Ovary (tissue), 9 donors: ENCODE measurements around the gene SLCO2A1. TPM values are rescaled to one million over a fixed set of nuclear protein-coding genes. Genes with fewer than 3 reads are reported as not detected.

Experiments
- DNase-seq, 5 donors: peaks; one replicate each; pipeline ENCODE4 v3.0.0-alpha.2; 2019 to 2020
- H3K27ac ChIP-seq, 2 donors: fragments of 200-600 bp; one replicate each; pipeline versions ENCODE4 v1.5.1 to v1.8.0; 2019 to 2022
- H3K27me3 ChIP-seq: fragments of 200-600 bp; one replicate; pipeline ENCODE4 v1.8.0; 2022
- H3K36me3 ChIP-seq: fragments of 200-600 bp; sonication (generic); one replicate; pipeline ENCODE4 v1.5.1; 2019
- H3K4me1 ChIP-seq: one replicate; pipeline ENCODE4 v1.8.1; 2013; ENCODE audit warnings: mild to moderate bottlenecking, moderate library complexity; ENCODE audit not compliant: insufficient read depth
- H3K4me3 ChIP-seq: fragments of 200-600 bp; sonication (generic); one replicate; pipeline ENCODE4 v1.5.1; 2017
- H3K9me3 ChIP-seq, 2 donors: fragments of 200-600 bp in 1 of 2; sonication (generic) in 1 of 2; one replicate each; pipeline versions ENCODE4 v1.5.1 to v1.8.1; 2013 to 2019; ENCODE audit warnings: mild to moderate bottlenecking in 1 of 2, moderate library complexity in 1 of 2
- EP300 ChIP-seq: sonication (generic); formaldehyde crosslinking; IDR thresholded peaks from one replicate; pipeline ENCODE4 v1.6.1; 2017; ENCODE audit warnings: antibody characterized with exemption
- POLR2A ChIP-seq: fragments of 450-650 bp; IDR thresholded peaks from one replicate; pipeline ENCODE4 v1.6.1; 2017; ENCODE audit warnings: antibody characterized with exemption, mild to moderate bottlenecking, moderate library complexity
- WGBS, 3 donors: extraction: QIAGEN DNeasy Blood & Tissue Kit in 1 of 3; methylation state at CpG; one replicate each; pipeline versions ENCODE4 v1.1.5 to v1.1.7; 2013 to 2017; 5-methylcytosine and 5-hydroxymethylcytosine counted together
- intact Hi-C, 4 donors: fragments of 100-400 bp; cut with DNase I; formaldehyde crosslinking; loops; one replicate each; pipeline versions ENCODE4 v1.11.0 to v1.15.1; 2022 to 2023
- polyA plus RNA-seq, 2 donors: library from polyadenylated mRNA; stranded (reverse); fragments of 200-250 nt in 1 of 2; fragments of 350-450 nt in 1 of 2; fragmentation: Illumina TruSeq in 1 of 2; extraction: RNeasy Lipid Tissue Mini Kit (QIAGEN cat#74804) in 1 of 2; gene quantifications; one replicate each; pipeline ENCODE4 v1.2.3, GENCODE V29; 2013 to 2014
- total RNA-seq, 7 donors: library from RNA; depleted of rRNA in 2 of 7; stranded (reverse); fragments of >200 nt in 2 of 7; fragmentation: NEBNext Ultra II Directional in 3 of 7; extraction: Animal tissue kit (Norgen Biotek cat#: 25700) in 3 of 7; gene quantifications; one replicate each; pipeline versions ENCODE4 v1.1.0 to v1.2.4, GENCODE V29; 2016 to 2023
- TF ChIP-seq, protein P1 (sequence below), 3 donors: fragments of 450-650 bp in 2 of 3; fragments of 200-600 bp in 1 of 3; IDR thresholded peaks; one replicate each; pipeline versions ENCODE4 v1.5.1 to v1.8.0; 2016 to 2022; ENCODE audit warnings: antibody characterized with exemption in 3 of 3, mild to moderate bottlenecking in 1 of 3
- donor health status: DM: no; HTN: no; CAD: no; lungs with moderate emphysema.
- donor health status: DM: no; HTN: no; CAD: no.
- donor health status: Bipolar disorder and iron deficiency.
- donor health status: DM: yes; HTN: yes; CAD: no.
- donor health status: DM: no; HTN: no; CAD: no.
- donor health status: DM: yes; HTN: yes; CAD: no.

The SLCO2A1 gene
- total and polyA plus RNA-seq, 9 donors: 0.83 to 23.6 (median 3.7) TPM

DNA sequence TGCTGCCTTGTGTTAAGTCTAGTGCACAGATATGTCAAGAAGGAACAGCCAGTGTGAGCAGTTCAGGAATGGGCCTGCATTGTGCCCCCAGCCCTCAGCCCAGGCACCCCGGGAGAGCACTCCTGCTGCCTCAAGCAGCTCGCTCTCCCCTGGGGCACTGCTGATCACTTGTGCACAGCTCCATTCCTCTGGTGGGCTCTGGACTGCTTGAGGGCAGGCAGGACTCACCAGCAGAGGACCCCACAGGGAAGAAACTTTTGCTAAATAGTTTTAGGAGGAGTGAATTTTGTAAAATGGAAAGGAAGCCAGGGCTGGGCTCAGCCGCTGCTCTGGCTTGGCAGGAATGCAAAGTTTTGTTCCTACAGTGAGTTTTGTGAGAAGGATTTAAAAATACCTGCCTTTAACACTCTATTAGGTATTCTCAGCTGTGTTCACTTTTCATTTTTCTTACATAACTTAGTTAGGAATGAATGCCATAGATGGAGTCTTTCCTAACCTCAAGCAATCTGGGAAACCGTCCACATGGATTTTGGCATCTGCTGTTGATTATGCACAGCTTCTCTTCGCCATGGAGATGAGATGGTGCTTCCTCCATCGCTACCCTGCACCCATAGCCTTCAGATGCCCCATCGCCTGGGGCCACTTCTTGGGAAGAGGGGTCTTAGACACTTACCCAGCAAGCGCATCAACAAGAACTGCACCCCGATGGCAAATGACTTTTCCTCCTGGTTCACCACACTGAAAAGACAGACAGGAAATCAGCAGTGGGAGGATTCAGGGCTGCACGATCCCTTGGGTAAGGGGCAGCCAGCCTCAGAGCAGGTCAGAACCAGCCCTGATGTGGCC is 91.7 kb downstream of the SLCO2A1 start:
- intact Hi-C loops: loop anchor here in 2 of 4 donors (10.0 kb wide), 2 partner anchors 347 to 367 kb away; no protein-coding TSS in a partner anchor
- DNase-seq: peak in 3 of 5 donors; percentile 32 to 37 (median 37)
- 54 to 57% (median 57%) methylated on average over 10 of the region's 10 CpGs for WGBS, 3 donors

DNA sequence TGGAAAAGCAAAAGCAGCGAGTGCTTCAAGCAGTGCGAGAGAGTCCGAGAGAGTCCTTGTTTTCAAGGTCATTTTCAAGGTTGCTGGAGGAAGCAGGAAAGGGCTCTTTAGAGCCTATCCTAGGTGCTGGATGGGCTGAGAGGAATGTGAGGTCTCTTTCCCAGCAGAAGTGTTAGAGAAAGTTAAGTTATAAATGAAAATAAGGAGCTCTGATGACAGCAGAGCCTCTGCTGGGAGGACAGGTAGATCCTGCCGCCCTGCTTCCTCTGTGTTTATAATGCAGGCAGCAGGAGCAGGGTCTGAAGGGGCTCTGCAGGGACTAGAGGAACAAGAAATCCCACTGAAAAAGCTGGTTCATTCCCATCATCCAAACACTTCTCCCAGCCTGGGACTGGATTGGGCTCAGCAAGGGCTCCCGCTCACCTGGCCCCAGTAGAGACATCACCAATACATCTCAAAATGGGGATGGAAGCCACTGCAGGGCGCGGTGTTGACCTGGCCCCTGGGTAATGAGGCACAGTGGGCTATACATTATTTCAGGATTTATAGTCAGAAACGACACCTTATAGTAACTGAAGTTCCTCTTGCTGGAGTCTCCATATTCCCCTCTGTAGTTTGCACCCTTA is 92.6 kb downstream of the SLCO2A1 start:
- TF ChIP-seq EP300 (no peak), POLR2A (no peak)
- no peaks in the 10 kb centered on the region for H3K27me3 ChIP-seq
- 50 to 57% (median 53%) methylated on average over 8 of the region's 8 CpGs for WGBS, 3 donors
- intact Hi-C loops: loop anchor here in 2 of 4 donors (10.0 kb wide), 2 partner anchors 348 to 368 kb away; no protein-coding TSS in a partner anchor
- peak overlapping the region in 1 of 2 donors; percentile 54 for H3K27ac ChIP-seq
- H3K4me3 ChIP-seq: no peak overlapping the region
- H3K9me3 ChIP-seq: no peaks in the 10 kb centered on the region
- peaks cover 4% of the 10 kb centered on the region for H3K4me1 ChIP-seq
- no peaks in the 10 kb centered on the region for H3K36me3 ChIP-seq
- peak in 2 of 5 donors; percentile 11 to 25 for DNase-seq

More for the DNA sequence above, 91.7 kb downstream of the SLCO2A1 start:
- Histone ChIP-seq H3K4me3 (no peak overlapping the region), H3K27me3 (no peaks in the 10 kb centered on the region), H3K36me3 (no peaks in the 10 kb centered on the region), H3K9me3 (no peaks in the 10 kb centered on the region), H3K4me1 (peaks cover 4% of the 10 kb centered on the region), H3K27ac (peak overlapping the region in 1 of 2 donors; percentile 27)
- no peak for TF ChIP-seq POLR2A
- TF ChIP-seq, protein P1, sequence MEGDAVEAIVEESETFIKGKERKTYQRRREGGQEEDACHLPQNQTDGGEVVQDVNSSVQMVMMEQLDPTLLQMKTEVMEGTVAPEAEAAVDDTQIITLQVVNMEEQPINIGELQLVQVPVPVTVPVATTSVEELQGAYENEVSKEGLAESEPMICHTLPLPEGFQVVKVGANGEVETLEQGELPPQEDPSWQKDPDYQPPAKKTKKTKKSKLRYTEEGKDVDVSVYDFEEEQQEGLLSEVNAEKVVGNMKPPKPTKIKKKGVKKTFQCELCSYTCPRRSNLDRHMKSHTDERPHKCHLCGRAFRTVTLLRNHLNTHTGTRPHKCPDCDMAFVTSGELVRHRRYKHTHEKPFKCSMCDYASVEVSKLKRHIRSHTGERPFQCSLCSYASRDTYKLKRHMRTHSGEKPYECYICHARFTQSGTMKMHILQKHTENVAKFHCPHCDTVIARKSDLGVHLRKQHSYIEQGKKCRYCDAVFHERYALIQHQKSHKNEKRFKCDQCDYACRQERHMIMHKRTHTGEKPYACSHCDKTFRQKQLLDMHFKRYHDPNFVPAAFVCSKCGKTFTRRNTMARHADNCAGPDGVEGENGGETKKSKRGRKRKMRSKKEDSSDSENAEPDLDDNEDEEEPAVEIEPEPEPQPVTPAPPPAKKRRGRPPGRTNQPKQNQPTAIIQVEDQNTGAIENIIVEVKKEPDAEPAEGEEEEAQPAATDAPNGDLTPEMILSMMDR (IDR thresholded peaks at IDR 0.05): no peak
- TF ChIP-seq EP300: no peak

DNA sequence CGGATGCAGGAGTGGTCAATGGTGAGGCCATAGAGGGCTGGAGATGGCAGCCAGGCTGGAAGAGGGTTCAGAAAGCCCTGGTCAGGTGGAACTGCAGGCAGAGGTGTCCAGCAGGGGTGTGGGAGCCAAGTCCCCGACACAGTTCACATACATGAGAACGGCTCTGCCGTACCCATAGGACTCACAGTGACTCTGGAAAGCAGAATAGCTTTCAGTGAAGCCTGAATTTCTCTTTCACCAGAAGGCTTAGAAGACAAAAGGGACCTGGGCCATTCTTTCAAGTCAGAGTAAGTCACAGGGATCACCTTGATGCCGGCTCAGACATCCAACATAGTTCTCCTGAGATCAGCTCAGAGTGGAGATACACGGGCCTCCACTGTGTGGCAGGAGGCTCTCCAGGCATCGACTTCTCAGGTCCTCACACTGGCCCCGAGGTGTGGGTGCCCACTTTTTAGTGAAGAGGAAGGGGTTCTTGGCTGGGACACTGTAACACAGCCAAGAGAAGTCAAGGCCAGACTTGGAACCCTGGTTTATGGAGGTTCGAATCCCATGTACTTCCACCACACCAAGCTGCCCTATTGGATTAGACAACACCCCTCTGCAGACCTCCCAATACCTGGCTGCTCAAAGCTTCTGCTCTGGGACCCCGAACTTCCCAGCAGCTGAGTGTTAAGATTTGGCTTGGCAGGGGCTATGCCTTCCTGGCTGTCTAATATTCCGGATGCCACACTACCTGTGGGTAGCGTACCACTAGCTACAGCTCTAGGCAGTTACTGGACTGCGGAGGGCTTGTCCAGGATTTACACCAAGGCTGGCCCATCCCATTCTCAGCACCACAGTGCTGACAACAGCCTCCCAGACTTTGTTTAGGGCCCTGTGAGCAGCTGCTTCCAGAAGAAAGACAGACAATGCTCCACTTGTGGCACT is 93.6 kb downstream of the SLCO2A1 start:
- WGBS, 3 donors: 89 to 93% (median 91%) methylated on average over 12 to 13 of the region's 13 CpGs
- Histone ChIP-seq H3K36me3 (no peaks in the 10 kb centered on the region), H3K4me3 (no peak overlapping the region), H3K27me3 (no peaks in the 10 kb centered on the region), H3K9me3 (no peaks in the 10 kb centered on the region), H3K27ac (peak overlapping the region in 1 of 2 donors; percentile 54), H3K4me1 (peaks cover 4% of the 10 kb centered on the region)
- TF ChIP-seq, protein P1 (IDR thresholded peaks at IDR 0.05): no peak
- TF ChIP-seq POLR2A (no peak), EP300 (no peak)
- peak in 2 of 5 donors; percentile 6 to 16 for DNase-seq
- intact Hi-C loops: loop anchor here in 2 of 4 donors (10.0 kb wide), 2 partner anchors 349 to 369 kb away; no protein-coding TSS in a partner anchor

DNA sequence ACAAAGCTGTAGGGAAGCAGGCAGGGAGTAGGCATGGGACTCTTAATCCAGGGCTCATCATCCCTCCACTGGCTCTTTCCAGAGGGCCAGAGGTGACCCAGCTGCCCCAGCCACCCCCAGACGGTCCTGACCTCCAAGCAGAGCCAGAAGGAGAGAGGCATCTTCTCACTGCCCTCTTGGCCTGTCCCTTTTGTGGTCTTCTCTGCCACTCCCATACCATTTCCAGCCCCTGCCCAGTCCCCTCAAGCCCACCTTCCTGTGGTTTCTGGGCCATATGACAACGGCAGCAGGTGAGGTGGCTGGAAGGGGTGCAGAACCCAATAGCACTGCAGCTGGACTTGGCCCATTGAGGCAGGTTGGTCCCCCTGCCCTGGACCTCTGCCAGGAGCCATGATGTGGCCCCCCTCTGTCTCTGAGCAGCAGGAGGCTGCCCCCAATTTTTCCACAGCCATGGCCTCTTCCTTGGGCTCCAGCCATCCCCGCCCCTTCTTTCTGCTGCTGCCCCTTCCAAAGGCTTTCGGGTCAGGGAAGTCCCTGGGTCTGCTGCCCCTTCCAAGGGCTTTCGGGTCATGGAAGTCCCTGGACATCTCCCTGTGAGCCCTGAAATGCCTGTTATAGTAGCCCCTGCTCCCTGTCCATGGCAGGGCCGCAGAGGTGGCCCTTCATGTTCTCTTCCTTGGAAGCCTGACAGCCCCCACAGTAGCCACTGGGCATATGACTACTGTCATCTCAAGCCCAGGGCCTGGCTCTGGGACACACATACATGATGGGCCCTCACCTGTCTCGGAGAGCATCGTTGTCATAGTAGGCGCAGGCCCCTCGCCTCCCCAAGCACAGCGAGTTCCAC is 94.5 kb downstream of the SLCO2A1 start:
- Histone ChIP-seq H3K27me3 (no peaks in the 10 kb centered on the region), H3K36me3 (no peaks in the 10 kb centered on the region), H3K4me1 (peaks cover 4% of the 10 kb centered on the region), H3K9me3 (no peaks in the 10 kb centered on the region), H3K27ac (peak overlapping the region in 1 of 2 donors; percentile 54), H3K4me3 (no peak overlapping the region)
- DNase-seq: peak in 1 of 5 donors; percentile 31
- WGBS, 3 donors: 94 to 97% (median 96%) methylated on average over 11 of the region's 11 CpGs
- TF ChIP-seq, protein P1 (IDR thresholded peaks at IDR 0.05): no peak
- TF ChIP-seq EP300 (no peak), POLR2A (no peak)
- intact Hi-C loops: loop anchor here in 2 of 4 donors (10.0 kb wide), 2 partner anchors 350 to 370 kb away; no protein-coding TSS in a partner anchor
